ENCODE data around the gene CRISP1. TPM values are rescaled to one million over a fixed set of nuclear protein-coding genes. Genes with fewer than 3 reads are reported as not detected.
"Not testable (repeated sequence)": the region's sequence is repeated elsewhere in the genome, so short reads cannot be mapped to it uniquely, and the experiment has no call there.

The CRISP1 gene
- total RNA-seq, 2 donors from 2014 or later: not detected

DNA sequence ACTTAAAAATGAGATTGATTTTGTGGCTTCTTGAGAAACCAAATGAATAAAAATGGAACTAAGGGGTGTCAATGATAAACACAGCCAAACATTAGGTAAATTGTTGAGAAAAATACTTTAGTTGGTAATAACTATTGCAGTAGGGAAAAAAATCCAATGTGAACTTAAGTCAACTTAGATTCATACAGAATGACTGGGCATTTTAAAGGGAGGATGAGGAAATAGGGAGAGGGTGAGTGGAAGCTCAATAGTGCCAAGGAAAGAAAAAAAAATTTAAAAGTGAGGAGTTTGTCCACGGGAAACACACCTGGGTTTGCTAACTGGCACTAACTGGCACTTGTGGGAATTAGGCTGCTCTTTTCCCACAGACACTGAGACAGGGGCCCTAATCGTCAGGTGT is 53.1 kb downstream of the CRISP1 start:
- Mint-ChIP-seq H3K4me1 (ENCODE audit: low read depth in 2 of 2) (no peaks in the 10 kb centered on the region), H3K9me3 (peaks cover 13% of the 10 kb centered on the region), H3K4me3 (no peak overlapping the region), H3K36me3 (no peaks in the 10 kb centered on the region), H3K27me3 (no peaks in the 10 kb centered on the region), H3K27ac (no peak overlapping the region)
- DNase-seq (ENCODE audit: low spot score) (no peak), ATAC-seq (no peak)

DNA sequence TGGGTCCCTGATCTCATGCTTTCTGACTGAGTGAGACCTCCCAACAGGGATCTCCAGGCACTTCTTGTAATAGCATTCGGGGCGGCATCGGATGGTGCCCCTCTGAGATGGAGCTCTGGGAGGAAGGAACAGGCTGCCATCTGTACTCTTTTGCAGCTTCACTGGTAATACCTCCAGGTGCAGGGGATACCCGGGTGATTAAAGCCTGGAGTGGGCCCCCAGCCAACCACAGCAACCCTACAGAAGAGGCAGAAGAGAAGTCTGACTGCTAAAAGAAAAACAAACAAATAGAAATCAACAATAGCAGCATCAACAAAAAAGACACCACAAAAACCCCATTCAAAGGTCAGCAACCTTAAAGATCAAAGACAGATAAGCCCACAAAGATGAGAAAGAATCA is 60.2 kb downstream of the CRISP1 start:
- no peaks in the 10 kb centered on the region for H3K36me3 Mint-ChIP-seq
- no peaks in the 10 kb centered on the region for H3K4me1 Mint-ChIP-seq (ENCODE audit: low read depth in 2 of 2)
- H3K4me3 Mint-ChIP-seq: no peak overlapping the region
- H3K9me3 Mint-ChIP-seq: peaks cover 21% of the 10 kb centered on the region
- no peak overlapping the region for H3K27ac Mint-ChIP-seq
- DNase-seq (ENCODE audit: low spot score): no peak
- ATAC-seq: no peak
- no peaks in the 10 kb centered on the region for H3K27me3 Mint-ChIP-seq

DNA sequence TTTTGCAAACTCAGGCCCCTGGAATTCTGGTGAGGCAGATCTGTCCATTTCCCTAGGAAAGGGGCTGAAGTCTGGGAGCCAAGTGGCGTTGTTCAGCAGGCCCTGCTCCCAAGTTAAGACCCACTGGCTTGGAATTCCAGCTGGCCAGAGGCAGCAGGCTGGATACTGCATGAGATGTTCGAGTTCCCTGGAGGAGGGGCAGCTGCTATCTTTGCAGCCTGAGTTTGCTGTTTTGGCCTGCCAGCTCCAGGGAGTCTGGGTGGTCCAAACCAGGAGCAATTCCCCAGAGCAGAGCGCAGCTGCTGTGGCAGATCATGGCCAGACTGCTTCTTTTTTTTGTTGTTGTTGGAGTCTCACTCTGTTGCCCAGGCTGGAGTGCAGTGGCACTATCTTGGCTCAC is 61.1 kb downstream of the CRISP1 start:
- H3K4me1 Mint-ChIP-seq (ENCODE audit: low read depth in 2 of 2): no peaks in the 10 kb centered on the region
- no peaks in the 10 kb centered on the region for H3K27me3 Mint-ChIP-seq
- H3K27ac Mint-ChIP-seq: no peak overlapping the region
- ATAC-seq: no peak
- no peaks in the 10 kb centered on the region for H3K36me3 Mint-ChIP-seq
- no peak overlapping the region for H3K4me3 Mint-ChIP-seq
- peaks cover 17% of the 10 kb centered on the region for H3K9me3 Mint-ChIP-seq
- no peak for DNase-seq (ENCODE audit: low spot score)

GRCh38 chr6:49801525-49801924 is 64.8 kb downstream of the CRISP1 start:
- Mint-ChIP-seq H3K4me3 (no peak overlapping the region), H3K4me1 (ENCODE audit: low read depth in 2 of 2) (no peaks in the 10 kb centered on the region), H3K9me3 (peaks cover 11% of the 10 kb centered on the region), H3K27me3 (no peaks in the 10 kb centered on the region), H3K27ac (no peak overlapping the region), H3K36me3 (no peaks in the 10 kb centered on the region)
- no peak for DNase-seq (ENCODE audit: low spot score)
- ATAC-seq: no peak

- Mint-ChIP-seq H3K27ac (no peak overlapping the region), H3K9me3 (peaks cover 6% of the 10 kb centered on the region)
Observed at GRCh38 chr6:49799090-49799489, 67.2 kb downstream of the CRISP1 start.

DNA sequence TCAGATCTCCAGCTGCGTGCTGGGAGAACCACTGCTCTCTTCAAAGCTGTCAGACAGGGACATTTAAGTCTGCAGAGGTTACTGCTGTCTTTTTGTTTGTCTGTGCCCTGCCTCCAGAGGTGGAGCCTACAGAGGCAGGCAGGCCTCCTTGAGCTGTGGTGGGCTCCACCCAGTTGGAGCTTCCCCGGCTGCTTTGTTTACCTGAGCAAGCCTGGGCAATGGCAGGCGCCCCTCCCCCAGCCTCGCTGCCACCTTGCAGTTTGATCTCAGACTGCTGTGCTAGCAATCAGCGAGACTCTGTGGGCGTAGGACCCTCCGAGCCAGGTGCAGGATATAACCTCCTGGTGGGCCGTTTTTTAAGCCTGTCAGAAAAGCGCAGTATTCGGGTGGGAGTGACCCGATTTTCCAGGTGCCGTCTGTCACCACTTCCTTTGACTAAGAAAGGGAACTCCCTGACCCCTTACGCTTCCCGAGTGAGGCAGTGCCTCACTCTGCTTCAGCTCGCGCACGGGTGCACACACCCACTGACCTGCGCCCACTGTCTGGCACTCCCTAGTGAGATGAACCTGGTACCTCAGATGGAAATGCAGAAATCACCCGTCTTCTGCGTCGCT is 69.4 kb downstream of the CRISP1 start:
- ATAC-seq; H3K27me3 Mint-ChIP-seq; H3K4me3 Mint-ChIP-seq; H3K4me1 Mint-ChIP-seq (ENCODE audit: low read depth in 2 of 2); H3K27ac Mint-ChIP-seq; DNase-seq (ENCODE audit: low spot score); H3K36me3 Mint-ChIP-seq; H3K9me3 Mint-ChIP-seq: not testable (repeated sequence)

More at GRCh38 chr6:49799090-49799489, 67.2 kb downstream of the CRISP1 start:
- ATAC-seq: no peak
- Mint-ChIP-seq H3K4me3 (no peak overlapping the region), H3K27me3 (no peaks in the 10 kb centered on the region), H3K4me1 (ENCODE audit: low read depth in 2 of 2) (no peaks in the 10 kb centered on the region), H3K36me3 (no peaks in the 10 kb centered on the region)
- no peak for DNase-seq (ENCODE audit: low spot score)

GRCh38 chr6:49790341-49790740 is 76.0 kb downstream of the CRISP1 start:
- ATAC-seq (no peak), DNase-seq (ENCODE audit: low spot score) (no peak)
- no peak overlapping the region for H3K4me3 Mint-ChIP-seq
- H3K27ac Mint-ChIP-seq: no peak overlapping the region
- H3K36me3 Mint-ChIP-seq: no peaks in the 10 kb centered on the region
- no peaks in the 10 kb centered on the region for H3K27me3 Mint-ChIP-seq
- no peaks in the 10 kb centered on the region for H3K4me1 Mint-ChIP-seq (ENCODE audit: low read depth in 2 of 2)
- no peaks in the 10 kb centered on the region for H3K9me3 Mint-ChIP-seq

- Mint-ChIP-seq H3K27me3 (no peaks in the 10 kb centered on the region), H3K4me3 (no peak within 1 kb of the TSS), H3K27ac (no peak within 1 kb of the TSS), H3K9me3 (peaks cover 4% of the 10 kb centered on the region), H3K4me1 (ENCODE audit: low read depth in 2 of 2) (no peaks in the 10 kb centered on the region), H3K36me3 (no peaks in the 10 kb centered on the region)
- ATAC-seq (no peak), DNase-seq (ENCODE audit: low spot score) (no peak)
Observed at GRCh38 chr6:49787176-49787575, 79.2 kb downstream of the CRISP1 start, which contains the start of gene PGK2. PGK2 (minus strand) TSS chr6:49787285; CDS start chr6:49787187, 98 bp downstream.

DNA sequence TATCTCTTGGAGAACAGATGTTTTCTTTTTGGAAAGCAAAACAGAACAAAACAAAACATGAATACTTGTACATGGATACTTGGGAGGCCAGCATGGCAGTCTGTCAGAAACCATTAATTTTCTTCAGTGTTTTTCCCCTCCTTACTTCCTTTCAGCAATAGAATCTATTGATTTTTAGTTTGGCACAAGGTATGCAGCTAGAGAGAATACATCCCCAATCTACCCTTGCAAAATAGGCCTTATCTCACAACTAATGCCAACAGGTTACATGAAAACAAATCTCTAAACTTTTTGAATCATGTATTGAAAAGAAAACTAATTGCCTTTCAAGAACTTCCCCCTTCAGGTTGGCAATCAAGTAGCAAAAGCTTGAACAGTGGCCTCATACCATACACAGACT is 82.1 kb downstream of the CRISP1 start:
- Mint-ChIP-seq H3K36me3 (no peaks in the 10 kb centered on the region), H3K9me3 (peaks cover 7% of the 10 kb centered on the region), H3K27ac (no peak overlapping the region), H3K4me3 (no peak overlapping the region), H3K4me1 (ENCODE audit: low read depth in 2 of 2) (no peaks in the 10 kb centered on the region), H3K27me3 (no peaks in the 10 kb centered on the region)
- ATAC-seq: no peak
- no peak for DNase-seq (ENCODE audit: low spot score)

Other genes starting within 250 kb of the CRISP1 start
- gene RHAG, start 229.7 kb downstream of the CRISP1 start, total RNA-seq: not detected
- gene CRISP2, start 153.0 kb downstream of the CRISP1 start, total RNA-seq: not detected
- not detected for gene CRISP3, start 122.1 kb downstream of the CRISP1 start, total RNA-seq
- gene PGK2, start 79.2 kb downstream of the CRISP1 start, total RNA-seq: not detected
- not detected for gene DEFB114, start 97.6 kb upstream of the CRISP1 start, total RNA-seq
- not detected for gene DEFB113, start 103.1 kb upstream of the CRISP1 start, total RNA-seq
- not detected for gene DEFB110, start 155.5 kb upstream of the CRISP1 start, total RNA-seq
- gene DEFB112, start 183.4 kb upstream of the CRISP1 start, total RNA-seq: not detected